ENCODE results near the gene PARVB. TPM values are rescaled to one million over a fixed set of nuclear protein-coding genes. Genes with fewer than 3 reads are reported as not detected.

The PARVB gene
- total RNA-seq, 2 donors from 2014 or later, result 4.5 to 11.4 TPM

DNA sequence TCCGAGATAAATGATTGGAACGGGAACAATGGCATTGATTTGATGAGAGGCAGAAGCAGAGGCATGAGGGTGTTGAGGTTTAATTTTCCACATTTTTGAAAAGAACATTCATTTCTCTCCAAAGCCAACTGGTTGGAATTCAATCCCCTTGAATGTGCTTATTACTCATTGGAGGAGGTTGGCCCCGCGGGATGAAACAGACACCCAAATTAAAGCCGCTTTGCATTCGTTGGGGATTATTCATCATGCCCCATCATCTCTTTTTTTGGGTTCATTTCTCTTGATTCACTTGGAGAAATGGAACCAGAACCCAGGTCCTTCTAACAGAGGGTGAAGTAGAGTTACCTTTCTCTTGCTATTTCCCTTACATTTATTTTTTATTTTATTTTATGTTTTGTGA is 109.1 kb downstream of the PARVB start:
- no peak overlapping the region for H3K27ac ChIP-seq
- TF ChIP-seq, protein P1, sequence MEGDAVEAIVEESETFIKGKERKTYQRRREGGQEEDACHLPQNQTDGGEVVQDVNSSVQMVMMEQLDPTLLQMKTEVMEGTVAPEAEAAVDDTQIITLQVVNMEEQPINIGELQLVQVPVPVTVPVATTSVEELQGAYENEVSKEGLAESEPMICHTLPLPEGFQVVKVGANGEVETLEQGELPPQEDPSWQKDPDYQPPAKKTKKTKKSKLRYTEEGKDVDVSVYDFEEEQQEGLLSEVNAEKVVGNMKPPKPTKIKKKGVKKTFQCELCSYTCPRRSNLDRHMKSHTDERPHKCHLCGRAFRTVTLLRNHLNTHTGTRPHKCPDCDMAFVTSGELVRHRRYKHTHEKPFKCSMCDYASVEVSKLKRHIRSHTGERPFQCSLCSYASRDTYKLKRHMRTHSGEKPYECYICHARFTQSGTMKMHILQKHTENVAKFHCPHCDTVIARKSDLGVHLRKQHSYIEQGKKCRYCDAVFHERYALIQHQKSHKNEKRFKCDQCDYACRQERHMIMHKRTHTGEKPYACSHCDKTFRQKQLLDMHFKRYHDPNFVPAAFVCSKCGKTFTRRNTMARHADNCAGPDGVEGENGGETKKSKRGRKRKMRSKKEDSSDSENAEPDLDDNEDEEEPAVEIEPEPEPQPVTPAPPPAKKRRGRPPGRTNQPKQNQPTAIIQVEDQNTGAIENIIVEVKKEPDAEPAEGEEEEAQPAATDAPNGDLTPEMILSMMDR (IDR thresholded peaks at IDR 0.05), result no peak
- intact Hi-C loops (cut with DNase I), result no loop called here
- no peaks in the 10 kb centered on the region for H3K27me3 ChIP-seq
- no peaks in the 10 kb centered on the region for H3K9me3 ChIP-seq
- no peaks in the 10 kb centered on the region for H3K36me3 ChIP-seq
- H3K9ac ChIP-seq (ENCODE audit: low read depth in 2 of 2, low read length in 2 of 2), result no peak overlapping the region
- DNase-seq, result no peak
- no peak overlapping the region for H3K4me3 ChIP-seq
- no peaks in the 10 kb centered on the region for H3K4me1 ChIP-seq

DNA sequence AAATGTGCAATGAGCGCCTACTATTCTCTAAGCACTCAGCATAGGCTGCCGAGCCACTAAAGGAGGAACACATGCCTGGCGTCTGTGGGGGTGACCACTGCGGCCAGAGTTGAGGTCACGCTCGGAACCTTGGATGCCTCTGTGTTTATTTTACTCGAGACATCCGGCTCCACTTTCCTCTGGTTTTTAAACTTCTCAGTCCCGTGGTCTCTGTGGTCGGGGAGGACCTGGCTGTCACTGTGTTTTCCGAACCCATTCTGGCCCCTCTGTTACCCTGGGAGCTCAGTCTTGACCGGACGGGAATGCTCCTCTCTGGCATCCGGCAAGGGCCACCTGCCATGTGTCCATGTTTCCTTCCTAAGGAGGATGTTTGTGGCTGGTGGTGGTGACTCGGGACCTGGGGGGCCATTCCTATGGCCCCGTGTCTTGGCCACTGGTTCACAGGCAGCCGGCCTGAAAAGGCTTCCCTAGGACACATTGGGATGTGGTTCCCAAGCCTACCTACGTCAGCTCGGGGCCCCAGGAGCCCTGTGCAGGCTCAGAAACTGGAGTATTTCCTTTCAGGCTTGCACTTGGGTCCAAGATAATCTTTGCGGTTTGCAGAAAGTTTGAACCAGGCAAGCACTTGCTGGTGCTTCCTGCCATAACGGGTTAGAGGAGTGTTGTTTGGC is 109.9 kb downstream of the PARVB start:
- H3K4me1 ChIP-seq, result no peaks in the 10 kb centered on the region
- H3K36me3 ChIP-seq, result no peaks in the 10 kb centered on the region
- no peak for DNase-seq
- no peak overlapping the region for H3K4me3 ChIP-seq
- TF ChIP-seq, protein P1 (IDR thresholded peaks at IDR 0.05), result no peak
- H3K9ac ChIP-seq (ENCODE audit: low read depth in 2 of 2, low read length in 2 of 2), result no peak overlapping the region
- H3K27ac ChIP-seq, result no peak overlapping the region
- intact Hi-C loops (cut with DNase I), result no loop called here
- H3K9me3 ChIP-seq, result no peaks in the 10 kb centered on the region
- no peaks in the 10 kb centered on the region for H3K27me3 ChIP-seq

DNA sequence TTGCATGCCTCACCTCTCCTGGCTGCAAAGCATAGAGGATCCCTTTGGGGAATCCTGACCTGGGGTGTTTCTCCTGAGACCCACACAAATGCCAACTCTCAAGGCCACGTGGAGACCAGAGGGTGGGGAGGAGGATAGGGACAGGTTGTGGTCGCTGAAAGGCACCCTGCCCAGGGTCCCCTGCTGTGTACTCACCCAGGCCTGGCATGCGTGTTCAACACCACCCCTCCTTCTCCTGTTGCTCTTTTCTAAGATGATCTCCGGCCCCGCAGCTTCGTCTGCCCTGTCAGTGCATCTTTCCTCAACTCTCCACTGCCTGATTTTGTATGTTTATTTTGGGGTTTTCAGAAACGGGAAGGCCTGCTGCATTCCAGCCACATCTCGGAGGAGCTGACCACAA is 112.0 kb downstream of the PARVB start:
- TF ChIP-seq, protein P1 (IDR thresholded peaks at IDR 0.05), result no peak
- H3K4me1 ChIP-seq, result no peaks in the 10 kb centered on the region
- no peak overlapping the region for H3K9ac ChIP-seq (ENCODE audit: low read depth in 2 of 2, low read length in 2 of 2)
- no peak overlapping the region for H3K27ac ChIP-seq
- intact Hi-C loops (cut with DNase I), result no loop called here
- H3K36me3 ChIP-seq, result no peaks in the 10 kb centered on the region
- H3K4me3 ChIP-seq, result no peak overlapping the region
- no peaks in the 10 kb centered on the region for H3K27me3 ChIP-seq
- no peak for DNase-seq
- H3K9me3 ChIP-seq, result no peaks in the 10 kb centered on the region

DNA sequence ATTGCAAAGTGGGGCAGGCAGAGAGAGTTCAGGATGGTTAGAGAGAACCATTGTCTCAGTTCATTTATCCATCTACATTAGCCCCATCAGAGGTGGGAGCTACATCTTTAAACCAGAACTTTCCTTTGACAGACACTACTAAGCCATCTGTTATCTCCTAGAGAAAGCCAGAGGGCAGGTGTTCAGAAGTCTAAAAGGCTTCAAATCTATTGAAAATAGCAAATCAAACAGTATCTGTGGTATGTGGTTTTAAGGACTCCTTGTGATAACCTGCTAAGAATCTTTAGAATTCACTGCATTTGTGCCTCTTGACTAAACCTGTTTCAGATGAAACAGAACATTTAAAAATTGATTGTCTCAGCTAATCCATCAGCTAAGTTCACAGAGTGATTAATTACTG is 112.7 kb downstream of the PARVB start:
- Histone ChIP-seq H3K4me1 (no peaks in the 10 kb centered on the region), H3K36me3 (no peaks in the 10 kb centered on the region), H3K9ac (ENCODE audit: low read depth in 2 of 2, low read length in 2 of 2) (no peak overlapping the region), H3K27ac (no peak overlapping the region), H3K9me3 (no peaks in the 10 kb centered on the region), H3K27me3 (no peaks in the 10 kb centered on the region), H3K4me3 (no peak overlapping the region)
- DNase-seq, result no peak
- intact Hi-C loops (cut with DNase I), result no loop called here
- TF ChIP-seq, protein P1 (IDR thresholded peaks at IDR 0.05), result no peak

DNA sequence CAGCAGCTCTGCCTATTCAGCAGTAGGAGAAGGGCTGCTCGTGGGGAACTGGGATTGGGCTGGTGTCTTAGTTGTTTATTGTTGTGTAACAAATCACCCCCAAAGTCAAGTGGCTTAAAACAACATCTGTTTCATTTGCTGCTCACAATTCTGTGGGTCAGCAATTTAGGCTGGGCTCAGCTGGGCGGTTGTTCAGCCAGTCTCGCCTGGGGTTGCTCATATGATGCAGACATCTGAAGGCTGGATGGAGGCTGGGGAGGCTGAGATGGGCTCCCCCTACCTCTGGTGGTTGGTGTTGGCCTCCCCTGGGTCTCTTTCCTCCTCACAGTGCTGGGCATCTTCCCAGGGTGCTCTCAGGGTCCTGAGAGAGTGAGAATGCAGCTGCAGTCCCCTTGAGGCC is 113.3 kb downstream of the PARVB start:
- Histone ChIP-seq H3K4me3 (no peak overlapping the region), H3K27me3 (no peaks in the 10 kb centered on the region), H3K27ac (no peak overlapping the region), H3K36me3 (no peaks in the 10 kb centered on the region), H3K9me3 (no peaks in the 10 kb centered on the region), H3K9ac (ENCODE audit: low read depth in 2 of 2, low read length in 2 of 2) (no peak overlapping the region), H3K4me1 (no peaks in the 10 kb centered on the region)
- intact Hi-C loops (cut with DNase I), result no loop called here
- TF ChIP-seq, protein P1 (IDR thresholded peaks at IDR 0.05), result no peak
- no peak for DNase-seq

All from colonic mucosa (tissue), 4 donors.